SKM-1 treated with dmso at 0.1 percent for 144 hours (cell line): ENCODE results near the gene ASXL1.
"Not testable (repeated sequence)": the region's sequence is repeated elsewhere in the genome, so short reads cannot be mapped to it uniquely, and the experiment has no call there.

ENCODE experiments used
- DNase-seq: peaks from one replicate; lab custom pipeline; 2025; ENCODE audit not compliant: unreplicated experiment; lab: John Stamatoyannopoulos, UW

ASXL1 gene

GRCh38 chr20:32400476-32400875 is 42.3 kb downstream of the ASXL1 start:
- no peak for DNase-seq

GRCh38 chr20:32404017-32404416 is 45.9 kb downstream of the ASXL1 start:
- no peak for DNase-seq

GRCh38 chr20:32406701-32407100 is 48.6 kb downstream of the ASXL1 start:
- DNase-seq = no peak

- not testable (repeated sequence) for DNase-seq
These were observed 49.1 kb downstream of the ASXL1 start for GRCh38 chr20:32407131-32407750.

- peak; percentile 15 for DNase-seq
These were observed 54.0 kb downstream of the ASXL1 start for GRCh38 chr20:32411955-32412706.

- no peak for DNase-seq
These were observed 57.4 kb downstream of the ASXL1 start for GRCh38 chr20:32415494-32415893.

GRCh38 chr20:32416206-32416605 is 58.1 kb downstream of the ASXL1 start:
- no peak for DNase-seq

GRCh38 chr20:32418376-32418775 is 60.2 kb downstream of the ASXL1 start:
- DNase-seq = no peak

GRCh38 chr20:32421290-32421689 is 63.2 kb downstream of the ASXL1 start:
- no peak for DNase-seq

GRCh38 chr20:32427996-32428395 is 69.9 kb downstream of the ASXL1 start:
- no peak for DNase-seq

- no peak for DNase-seq
These were observed 71.2 kb downstream of the ASXL1 start for GRCh38 chr20:32429343-32429742.

GRCh38 chr20:32429745-32430360 is 71.7 kb downstream of the ASXL1 start:
- DNase-seq = no peak

- DNase-seq = no peak
These were observed 73.3 kb downstream of the ASXL1 start for GRCh38 chr20:32431457-32431856.

GRCh38 chr20:32432277-32432676 is 74.1 kb downstream of the ASXL1 start:
- DNase-seq = no peak

- no peak for DNase-seq
These were observed 75.3 kb downstream of the ASXL1 start for GRCh38 chr20:32433311-32434021.

GRCh38 chr20:32434434-32434833 is 76.3 kb downstream of the ASXL1 start:
- no peak for DNase-seq

GRCh38 chr20:32435449-32436107 is 77.4 kb downstream of the ASXL1 start:
- DNase-seq = no peak

- no peak for DNase-seq
These were observed 78.2 kb downstream of the ASXL1 start for GRCh38 chr20:32436142-32436861.

GRCh38 chr20:32436968-32437367 is 78.8 kb downstream of the ASXL1 start:
- DNase-seq = no peak

GRCh38 chr20:32437391-32438074 is 79.4 kb downstream of the ASXL1 start:
- DNase-seq = no peak
